DMS53 (cell line): ENCODE results near the gene PPFIBP2.

Experiments used
- DNase-seq: peaks from one replicate; lab custom pipeline; 2025; lab: John Stamatoyannopoulos, UW

Gene PPFIBP2

GRCh38 chr11:7603031-7603781 is 89.4 kb downstream of the PPFIBP2 start:
- no peak for DNase-seq

- DNase-seq = no peak
These were observed 90.6 kb downstream of the PPFIBP2 start for GRCh38 chr11:7604331-7604955.

- peak; percentile 36 for DNase-seq
These were observed 91.6 kb downstream of the PPFIBP2 start for GRCh38 chr11:7605186-7605943.

- no peak for DNase-seq
These were observed 92.7 kb downstream of the PPFIBP2 start for GRCh38 chr11:7606496-7606895.

GRCh38 chr11:7609015-7609414 is 95.2 kb downstream of the PPFIBP2 start:
- DNase-seq = no peak

- DNase-seq = no peak
These were observed 95.7 kb downstream of the PPFIBP2 start for GRCh38 chr11:7609521-7609920.

- DNase-seq = no peak
These were observed 96.6 kb downstream of the PPFIBP2 start for GRCh38 chr11:7610393-7610792.

- no peak for DNase-seq
These were observed 97.6 kb downstream of the PPFIBP2 start for GRCh38 chr11:7611411-7611810.

- DNase-seq = no peak
These were observed 98.4 kb downstream of the PPFIBP2 start for GRCh38 chr11:7612056-7612660.

GRCh38 chr11:7612661-7613393 is 99.0 kb downstream of the PPFIBP2 start:
- no peak for DNase-seq

- no peak for DNase-seq
These were observed 99.6 kb downstream of the PPFIBP2 start for GRCh38 chr11:7613394-7613720.

GRCh38 chr11:7614656-7615055 is 100.9 kb downstream of the PPFIBP2 start:
- DNase-seq = no peak

- DNase-seq = no peak
These were observed 103.2 kb downstream of the PPFIBP2 start for GRCh38 chr11:7617032-7617431.

- no peak for DNase-seq
These were observed 105.5 kb downstream of the PPFIBP2 start for GRCh38 chr11:7619322-7619721.

- DNase-seq = no peak
These were observed 107.3 kb downstream of the PPFIBP2 start for GRCh38 chr11:7621090-7621489.

GRCh38 chr11:7621554-7621953 is 107.8 kb downstream of the PPFIBP2 start:
- no peak for DNase-seq

- no peak for DNase-seq
These were observed 108.9 kb downstream of the PPFIBP2 start for GRCh38 chr11:7622721-7623120.

- no peak for DNase-seq
These were observed 114.9 kb downstream of the PPFIBP2 start for GRCh38 chr11:7628660-7629059.

- no peak for DNase-seq
These were observed 116.2 kb downstream of the PPFIBP2 start for GRCh38 chr11:7630002-7630401.

- DNase-seq = no peak
These were observed 118.4 kb downstream of the PPFIBP2 start for GRCh38 chr11:7632211-7632610.

GRCh38 chr11:7635137-7635536 is 121.3 kb downstream of the PPFIBP2 start:
- DNase-seq = peak; percentile 27

- DNase-seq = no peak
These were observed 121.9 kb downstream of the PPFIBP2 start for GRCh38 chr11:7635708-7636107.
